Measurements from ENCODE around the gene INSYN1. TPM values are rescaled to one million over a fixed set of nuclear protein-coding genes. Genes with fewer than 3 reads are reported as not detected.

INSYN1 gene
- total and polyA plus RNA-seq, 3 donors from 2014 or later: 8.9 to 18.9 (median 15.9) TPM

DNA sequence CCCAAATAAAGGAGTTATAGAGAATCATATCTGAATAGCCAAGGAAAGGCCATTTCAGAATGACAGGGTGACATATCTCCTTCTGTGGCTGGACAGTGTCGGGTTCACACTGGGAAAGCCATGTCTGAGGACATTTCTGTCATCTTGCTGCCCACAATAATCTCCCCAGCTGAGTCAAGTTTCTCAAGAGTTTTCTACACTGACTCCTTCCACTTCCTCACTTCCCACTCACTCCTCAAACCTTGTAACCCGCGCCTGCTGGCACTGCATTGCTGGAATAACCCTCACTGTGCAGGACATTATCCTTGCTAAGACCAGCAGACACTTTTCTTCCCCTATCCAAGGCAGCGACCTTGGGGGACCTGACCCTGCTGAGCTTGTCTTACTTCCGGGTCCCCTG lies 5.3 kb upstream of the INSYN1 start:
- DNase-seq: no peak
- Histone ChIP-seq H3K27ac (no peak overlapping the region), H3K4me3 (no peak overlapping the region), H3K9me3 (no peaks in the 10 kb centered on the region), H3K27me3 (no peaks in the 10 kb centered on the region), H3K36me3 (ENCODE audit: low read depth, missing control alignments) (no peaks in the 10 kb centered on the region), H3K4me1 (peaks cover 8% of the 10 kb centered on the region)
- intact Hi-C loops (cut with DNase I; ENCODE audit: low total_unique reads): no loop called here
- TF ChIP-seq, protein P1, sequence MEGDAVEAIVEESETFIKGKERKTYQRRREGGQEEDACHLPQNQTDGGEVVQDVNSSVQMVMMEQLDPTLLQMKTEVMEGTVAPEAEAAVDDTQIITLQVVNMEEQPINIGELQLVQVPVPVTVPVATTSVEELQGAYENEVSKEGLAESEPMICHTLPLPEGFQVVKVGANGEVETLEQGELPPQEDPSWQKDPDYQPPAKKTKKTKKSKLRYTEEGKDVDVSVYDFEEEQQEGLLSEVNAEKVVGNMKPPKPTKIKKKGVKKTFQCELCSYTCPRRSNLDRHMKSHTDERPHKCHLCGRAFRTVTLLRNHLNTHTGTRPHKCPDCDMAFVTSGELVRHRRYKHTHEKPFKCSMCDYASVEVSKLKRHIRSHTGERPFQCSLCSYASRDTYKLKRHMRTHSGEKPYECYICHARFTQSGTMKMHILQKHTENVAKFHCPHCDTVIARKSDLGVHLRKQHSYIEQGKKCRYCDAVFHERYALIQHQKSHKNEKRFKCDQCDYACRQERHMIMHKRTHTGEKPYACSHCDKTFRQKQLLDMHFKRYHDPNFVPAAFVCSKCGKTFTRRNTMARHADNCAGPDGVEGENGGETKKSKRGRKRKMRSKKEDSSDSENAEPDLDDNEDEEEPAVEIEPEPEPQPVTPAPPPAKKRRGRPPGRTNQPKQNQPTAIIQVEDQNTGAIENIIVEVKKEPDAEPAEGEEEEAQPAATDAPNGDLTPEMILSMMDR (IDR thresholded peaks at IDR 0.05): no peak
- no peak for TF ChIP-seq POLR2A (IDR thresholded peaks at IDR 0.05)
- 73 to 75% methylated on average over 5 of the region's 5 CpGs for WGBS, 2 donors

GRCh38 chr15:73757571-73757970 lies 4.4 kb upstream of the INSYN1 start:
- TF ChIP-seq, protein P1 (IDR thresholded peaks at IDR 0.05): no peak
- Histone ChIP-seq H3K27ac (no peak overlapping the region), H3K9me3 (no peaks in the 10 kb centered on the region), H3K36me3 (ENCODE audit: low read depth, missing control alignments) (no peaks in the 10 kb centered on the region), H3K27me3 (no peaks in the 10 kb centered on the region), H3K4me1 (peaks cover 10% of the 10 kb centered on the region), H3K4me3 (no peak overlapping the region)
- intact Hi-C loops (cut with DNase I; ENCODE audit: low total_unique reads): no loop called here
- DNase-seq: no peak

DNA sequence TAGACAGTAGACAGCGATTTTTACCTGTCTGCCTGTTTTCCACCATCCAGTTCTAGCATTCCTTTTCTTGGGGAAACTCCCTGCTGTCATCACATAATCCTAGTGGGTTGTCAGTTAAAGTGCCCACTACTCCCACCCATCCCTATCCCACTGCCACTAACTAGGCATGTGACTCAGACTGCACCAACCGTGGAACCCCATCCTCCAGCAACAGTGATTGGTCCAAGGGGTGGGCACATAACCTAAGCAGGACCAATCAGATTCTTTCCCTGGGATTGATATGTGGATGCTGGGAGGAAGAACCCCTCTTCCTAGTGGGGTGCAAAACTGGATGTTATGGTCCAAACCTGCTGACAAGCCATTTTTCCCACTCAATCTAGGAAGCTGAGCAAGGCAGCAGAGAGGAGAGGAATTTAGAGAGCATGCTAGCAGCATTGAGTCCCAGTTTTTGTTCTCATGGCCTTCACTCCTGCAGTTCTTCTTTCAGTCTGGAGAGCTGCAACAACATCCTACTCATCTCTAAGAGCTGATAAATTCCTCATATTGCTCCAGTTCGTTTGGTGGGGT lies 3.9 kb upstream of the INSYN1 start:
- Histone ChIP-seq H3K4me1 (peaks cover 13% of the 10 kb centered on the region), H3K4me3 (no peak overlapping the region), H3K36me3 (ENCODE audit: low read depth, missing control alignments) (no peaks in the 10 kb centered on the region), H3K27ac (no peak overlapping the region), H3K27me3 (no peaks in the 10 kb centered on the region), H3K9me3 (no peaks in the 10 kb centered on the region)
- TF ChIP-seq POLR2A (IDR thresholded peaks at IDR 0.05): no peak
- TF ChIP-seq, protein P1 (IDR thresholded peaks at IDR 0.05): no peak
- WGBS, 2 donors: 75 to 76% methylated on average over 3 of the region's 3 CpGs
- intact Hi-C loops (cut with DNase I; ENCODE audit: low total_unique reads): no loop called here
- no peak for DNase-seq

DNA sequence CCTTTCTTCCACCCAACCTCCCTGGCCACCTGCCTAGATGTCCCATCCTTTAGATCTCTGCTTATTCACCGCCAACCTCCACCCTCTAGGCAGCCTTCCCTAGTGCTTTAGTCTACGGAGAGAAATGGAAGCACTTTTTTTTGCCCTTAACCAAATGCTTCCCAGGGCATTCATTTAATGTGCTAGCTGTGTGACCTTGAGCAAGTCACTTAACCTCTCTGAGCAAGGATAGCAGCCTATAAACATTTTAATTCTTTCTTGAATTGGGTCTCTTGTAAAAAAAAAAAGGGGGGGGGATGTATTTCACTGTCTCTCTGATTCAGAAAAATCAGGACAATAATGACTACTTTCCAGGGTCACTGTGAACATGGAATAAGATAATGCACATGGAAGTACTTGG lies 3.2 kb upstream of the INSYN1 start:
- Histone ChIP-seq H3K27ac (no peak overlapping the region), H3K4me3 (no peak overlapping the region), H3K36me3 (ENCODE audit: low read depth, missing control alignments) (no peaks in the 10 kb centered on the region), H3K4me1 (peaks cover 19% of the 10 kb centered on the region), H3K9me3 (no peaks in the 10 kb centered on the region), H3K27me3 (no peaks in the 10 kb centered on the region)
- intact Hi-C loops (cut with DNase I; ENCODE audit: low total_unique reads): no loop called here
- DNase-seq: no peak
- TF ChIP-seq, protein P1 (IDR thresholded peaks at IDR 0.05): no peak
- no peak for TF ChIP-seq POLR2A (IDR thresholded peaks at IDR 0.05)
- WGBS, 2 donors: 78 to 83% methylated on average over 2 of the region's 2 CpGs

DNA sequence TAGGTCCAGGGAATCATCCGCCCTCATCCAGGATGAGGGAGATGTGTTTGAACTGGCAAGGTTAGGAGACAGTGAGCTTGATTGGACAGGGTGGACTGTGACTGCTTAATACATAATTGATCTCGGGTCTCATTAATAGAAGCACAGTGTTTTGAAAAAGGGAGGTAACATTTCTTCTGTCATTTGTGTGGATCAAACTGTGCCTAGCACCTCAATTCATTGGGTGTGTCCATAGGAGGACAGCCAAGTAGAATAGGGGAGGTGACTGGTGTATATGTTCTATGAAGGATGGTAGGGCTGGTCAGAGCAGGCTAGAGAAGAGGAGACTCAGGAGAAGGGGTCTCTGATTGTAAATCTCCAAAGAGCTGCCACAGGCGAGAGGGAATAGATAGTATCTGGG lies 2.8 kb upstream of the INSYN1 start:
- no peaks in the 10 kb centered on the region for H3K27me3 ChIP-seq
- intact Hi-C loops (cut with DNase I; ENCODE audit: low total_unique reads): no loop called here
- DNase-seq: no peak
- 85 to 89% methylated on average over 3 of the region's 3 CpGs for WGBS, 2 donors
- TF ChIP-seq, protein P1 (IDR thresholded peaks at IDR 0.05): no peak
- no peak for TF ChIP-seq POLR2A (IDR thresholded peaks at IDR 0.05)
- no peak overlapping the region for H3K27ac ChIP-seq
- no peaks in the 10 kb centered on the region for H3K9me3 ChIP-seq
- peaks cover 22% of the 10 kb centered on the region for H3K4me1 ChIP-seq
- H3K36me3 ChIP-seq (ENCODE audit: low read depth, missing control alignments): no peaks in the 10 kb centered on the region
- no peak overlapping the region for H3K4me3 ChIP-seq
